Right lobe of liver (tissue), 6 donors: ENCODE results near the gene SLC48A1. TPM values are rescaled to one million over a fixed set of nuclear protein-coding genes. Genes with fewer than 3 reads are reported as not detected.
A peak's percentile ranks its signal among the peaks of the same experiment; 100 is the strongest.

Experiments
- ATAC-seq, 4 donors: fragments of 200-7000 bp; cut with Tn5 transposase; one replicate each; pipeline ENCODE4 v1.9.1; 2020; ENCODE audit warnings: mild to moderate bottlenecking in 4 of 4, moderate library complexity in 4 of 4
- DNase-seq, 3 donors: peaks; one replicate each; pipeline ENCODE4 v3.0.0-alpha.2; 2020
- H3K27ac ChIP-seq, 3 donors: fragments of 200-600 bp; one replicate each; pipeline ENCODE4 v1.8.0; 2022
- H3K27me3 ChIP-seq, 2 donors: fragments of 200-600 bp; one replicate each; pipeline ENCODE4 v1.8.0; 2022
- H3K36me3 ChIP-seq, 4 donors: fragments of 200-600 bp; sonication (generic) in 1 of 4; one replicate each; pipeline versions ENCODE4 v1.5.1 to v1.8.0; 2017 to 2022; ENCODE audit warnings: control low read depth in 1 of 4
- H3K4me1 ChIP-seq, 4 donors: fragments of 200-600 bp; sonication (generic) in 1 of 4; one replicate each; pipeline versions ENCODE4 v1.5.1 to v1.8.0; 2017 to 2022; ENCODE audit warnings: control low read depth in 1 of 4
- H3K4me3 ChIP-seq, 3 donors: fragments of 200-600 bp; one replicate each; pipeline ENCODE4 v1.8.0; 2022
- H3K9me3 ChIP-seq, 4 donors: fragments of 200-600 bp; sonication (generic) in 1 of 4; one replicate each; pipeline versions ENCODE4 v1.5.1 to v1.8.0; 2017 to 2022; ENCODE audit warnings: control low read depth in 1 of 4
- CTCF ChIP-seq, 4 donors: fragments of 200-600 bp in 3 of 4; fragments of 450-650 bp in 1 of 4; IDR thresholded peaks; one replicate each; pipeline versions ENCODE4 v1.5.1 to v1.8.0; 2016 to 2022; ENCODE audit warnings: antibody characterized with exemption in 4 of 4, mild to moderate bottlenecking in 2 of 4
- POLR2A ChIP-seq: fragments of 450-650 bp; IDR thresholded peaks from one replicate; pipeline ENCODE4 v1.6.1; 2017; ENCODE audit warnings: antibody characterized with exemption, mild to moderate bottlenecking
- WGBS: methylation state at CpG from one replicate; pipeline ENCODE4 v1.1.6; 2018; ENCODE audit warnings: low coverage, low lambda C conversion rate; ENCODE audit not compliant: insufficient coverage; ENCODE audit errors: missing lambda C conversion rate; 5-methylcytosine and 5-hydroxymethylcytosine counted together
- intact Hi-C, 2 donors: fragments of 100-400 bp; cut with DNase I; formaldehyde crosslinking; loops; one replicate each; pipeline versions ENCODE4 v1.11.2 to v1.14.1; 2022
- total RNA-seq, 6 experiments: library from RNA; depleted of rRNA in 2 of 6; stranded (reverse); fragments of >200 nt in 2 of 6; fragmentation: NEBNext Ultra II Directional in 3 of 6; extraction: Animal tissue kit (Norgen Biotek cat#: 25700) in 3 of 6; gene quantifications; one replicate each; pipeline versions ENCODE4 v1.1.0 to v1.2.4, GENCODE V29; 2016 to 2023
- donor health status: DM: no; HTN: yes; CAD: no.
- donor health status: DM: no; HTN: no; CAD: no.
- donor health status: DM: no; HTN: no; CAD: no.
- donor health status: DM: no; HTN: yes; CAD: no.
- donor health status: DM: no; HTN: yes; CAD: no.

SLC48A1 gene
- total RNA-seq, 6 experiments from 2014 or later = 12.4 to 20.4 (median 18.0) TPM

- H3K9me3 ChIP-seq = no peaks in the 10 kb centered on the region
- no peaks in the 10 kb centered on the region for H3K36me3 ChIP-seq
- no peaks in the 10 kb centered on the region for H3K27me3 ChIP-seq
- no peak overlapping the region for H3K27ac ChIP-seq
- peak in 1 of 3 donors; percentile 36 for DNase-seq
- no peak overlapping the region for H3K4me3 ChIP-seq
- intact Hi-C loops = no loop called here
- 72% methylated on average over 13 of the region's 13 CpGs for WGBS
- TF ChIP-seq CTCF (IDR thresholded peaks at IDR 0.05) (no peak), POLR2A (no peak)
- ATAC-seq = no peak
- H3K4me1 ChIP-seq = peaks cover 0 to 43% (median 3%) of the 10 kb centered on the region in 4 donors
Measured at GRCh38 chr12:47772094-47772660, 861 bp upstream of the SLC48A1 start.

- Histone ChIP-seq H3K9me3 (no peaks in the 10 kb centered on the region), H3K27ac (peak overlapping the region in 1 of 3 donors; percentile 83), H3K27me3 (no peaks in the 10 kb centered on the region), H3K4me3 (peak overlapping the region; percentile 88 to 99 (median 95)), H3K4me1 (peaks cover 0 to 47% (median 3%) of the 10 kb centered on the region in 4 donors), H3K36me3 (no peaks in the 10 kb centered on the region)
- intact Hi-C loops = no loop called here
- no peak for ATAC-seq
- 12% methylated on average over 17 of the region's 17 CpGs for WGBS
- no peak for DNase-seq
- TF ChIP-seq POLR2A (no peak), CTCF (IDR thresholded peaks at IDR 0.05) (peak in 1 of 4 donors; percentile 41)
Measured at GRCh38 chr12:47772738-47773061, 338 bp upstream of the SLC48A1 start.

GRCh38 chr12:47773858-47774580 lies 981 bp downstream of the SLC48A1 start:
- peak in 1 of 4 donors; percentile 5 for ATAC-seq
- Histone ChIP-seq H3K4me1 (peaks cover 0 to 37% (median 3%) of the 10 kb centered on the region in 4 donors), H3K36me3 (no peaks in the 10 kb centered on the region), H3K27ac (peak overlapping the region; percentile 50 to 83 (median 79)), H3K27me3 (no peaks in the 10 kb centered on the region), H3K4me3 (peak overlapping the region; percentile 88 to 99 (median 95)), H3K9me3 (no peaks in the 10 kb centered on the region)
- intact Hi-C loops = no loop called here
- TF ChIP-seq POLR2A (no peak), CTCF (IDR thresholded peaks at IDR 0.05) (no peak)
- 57% methylated on average over 12 of the region's 14 CpGs for WGBS
- peak in 1 of 3 donors; percentile 36 for DNase-seq

GRCh38 chr12:47774663-47775062 lies 1.6 kb downstream of the SLC48A1 start:
- intact Hi-C loops = loop anchor here in 1 of 2 donors (5.0 kb wide), 1 partner anchor 32 kb away; no protein-coding TSS in a partner anchor

More at GRCh38 chr12:47774663-47775062, 1.6 kb downstream of the SLC48A1 start:
- ATAC-seq (no peak), DNase-seq (no peak)
- Histone ChIP-seq H3K9me3 (no peaks in the 10 kb centered on the region), H3K27me3 (no peaks in the 10 kb centered on the region), H3K4me1 (peaks cover 0 to 31% (median 3%) of the 10 kb centered on the region in 4 donors), H3K27ac (peak overlapping the region in 1 of 3 donors; percentile 51), H3K36me3 (no peaks in the 10 kb centered on the region), H3K4me3 (no peak overlapping the region)
- no peak for TF ChIP-seq POLR2A
- 84% methylated on average over 5 of the region's 7 CpGs for WGBS
